NCI-H2107 treated with DMSO at 0.1 percent for 48 hours (cell line): ENCODE data around the gene STK16.

ENCODE experiments used
- DNase-seq: peaks from one replicate; lab custom pipeline; 2025; ENCODE audit not compliant: unreplicated experiment; lab: John Stamatoyannopoulos, UW

The STK16 gene

GRCh38 chr2:219213486-219214071, 31.7 kb upstream of the STK16 start:
- DNase-seq = no peak

- no peak for DNase-seq
Observed at GRCh38 chr2:219214141-219214540, 31.1 kb upstream of the STK16 start.

- no peak for DNase-seq
Observed at GRCh38 chr2:219214786-219215185, 30.5 kb upstream of the STK16 start.

GRCh38 chr2:219215871-219216534, 29.3 kb upstream of the STK16 start:
- no peak for DNase-seq

- DNase-seq = no peak
Observed at GRCh38 chr2:219216535-219216915, 28.8 kb upstream of the STK16 start.

GRCh38 chr2:219218217-219218731, 27.0 kb upstream of the STK16 start:
- no peak for DNase-seq

- peak; percentile 42 for DNase-seq
Observed at GRCh38 chr2:219218732-219219701, 26.3 kb upstream of the STK16 start, which contains the start of gene ABCB6. Gene ABCB6 (minus strand): TSS chr2:219218958. CDS start chr2:219218673, 285 bp downstream.

- DNase-seq = no peak
Observed at GRCh38 chr2:219219784-219220532, 25.3 kb upstream of the STK16 start.

- no peak for DNase-seq
Observed at GRCh38 chr2:219220652-219221402, 24.5 kb upstream of the STK16 start.

- no peak for DNase-seq
Observed at GRCh38 chr2:219221957-219222518, 23.2 kb upstream of the STK16 start.

GRCh38 chr2:219223831-219224610, 21.3 kb upstream of the STK16 start:
- DNase-seq = no peak

- DNase-seq = no peak
Observed at GRCh38 chr2:219225350-219225749, 19.9 kb upstream of the STK16 start.

- no peak for DNase-seq
Observed at GRCh38 chr2:219228041-219228910, 17.0 kb upstream of the STK16 start.

- no peak for DNase-seq
Observed at GRCh38 chr2:219228911-219229304, 16.4 kb upstream of the STK16 start.

- DNase-seq = peak; percentile 91
Observed at GRCh38 chr2:219229305-219230058, 15.8 kb upstream of the STK16 start, which contains the start of the genes ANKZF1 and ATG9A. Gene ANKZF1 (plus strand): TSS chr2:219229806. CDS start chr2:219230258, 452 bp downstream. Gene ATG9A (minus strand): TSS chr2:219229636. CDS start chr2:219228024, 1,612 bp downstream.

GRCh38 chr2:219230059-219230540, 15.2 kb upstream of the STK16 start:
- no peak for DNase-seq

GRCh38 chr2:219234331-219234730, 10.9 kb upstream of the STK16 start:
- DNase-seq = no peak
